Measurements from ENCODE around the gene ARHGEF4. TPM values are rescaled to one million over a fixed set of nuclear protein-coding genes. Genes with fewer than 3 reads are reported as not detected.

ARHGEF4 gene
- total RNA-seq, 1 experiment from 2014 or later: 12.6 TPM

DNA sequence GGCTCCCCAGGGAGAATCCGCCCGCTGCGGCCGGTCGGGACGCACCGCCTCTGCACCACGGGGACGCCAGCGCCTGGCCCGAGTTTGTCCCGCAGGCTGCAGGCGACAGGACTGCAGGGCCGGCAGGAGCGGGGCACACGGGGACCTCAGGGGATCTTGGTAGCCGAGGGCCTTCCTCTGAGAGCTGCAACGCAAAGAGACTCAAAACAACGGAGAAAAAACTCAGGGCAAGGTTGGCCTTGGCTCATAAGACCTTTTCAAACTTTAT lies 79.7 kb downstream of the ARHGEF4 start:
- Histone ChIP-seq H2BK20ac (ENCODE audit: low read depth, low read length, poor library complexity, severe bottlenecking) (no peak overlapping the region), H3K79me2 (ENCODE audit: insufficient read depth, low read length) (no peaks in the 10 kb centered on the region), H3K56ac (ENCODE audit: insufficient read length, low read depth, low read length) (no peak overlapping the region), H3K4ac (ENCODE audit: low read depth, low read length) (no peak overlapping the region), H2BK15ac (ENCODE audit: low read depth, low read length) (no peak overlapping the region), H3T11ph (ENCODE audit: low read length) (no peak overlapping the region), H3K18ac (ENCODE audit: insufficient read length, low read depth, low read length) (no peak overlapping the region), H3K27ac (ENCODE audit: insufficient read length, low read depth, low read length) (no peak overlapping the region), H3K4me1 (ENCODE audit: insufficient read depth, low read length) (no peaks in the 10 kb centered on the region), H2BK120ac (ENCODE audit: low read depth, low read length, poor library complexity, severe bottlenecking) (no peak overlapping the region), H3K14ac (ENCODE audit: insufficient read depth, low read length) (no peak overlapping the region), H2BK12ac (ENCODE audit: insufficient read length, low read depth, low read length) (no peak overlapping the region), H4K8ac (replicated peaks; ENCODE audit: insufficient read length, low read depth, low read length) (no peak overlapping the region), H2AK5ac (ENCODE audit: insufficient read length, low read length) (no peak overlapping the region), H3K23ac (ENCODE audit: insufficient read length, low read depth, low read length) (no peak overlapping the region), H3K9me3 (ENCODE audit: control insufficient read depth, low read depth, low read length) (no peaks in the 10 kb centered on the region), H4K91ac (ENCODE audit: insufficient read length, low read depth, low read length) (no peak overlapping the region), H3K4me2 (ENCODE audit: insufficient read depth, insufficient read length, low read length) (no peak overlapping the region), H3K23me2 (ENCODE audit: insufficient read length, low read depth, low read length, poor library complexity, severe bottlenecking) (no peaks in the 10 kb centered on the region), H4K5ac (ENCODE audit: insufficient read length, low read depth, low read length) (no peak overlapping the region), H3K27me3 (ENCODE audit: insufficient read depth, low read length) (no peaks in the 10 kb centered on the region; the same call in 1 of the 2 replicates), H3K79me1 (ENCODE audit: insufficient read depth, low read depth, low read length, poor library complexity, severe bottlenecking) (no peaks in the 10 kb centered on the region), H4K20me1 (ENCODE audit: control insufficient read depth, insufficient read depth, insufficient read length) (no peaks in the 10 kb centered on the region), H2BK5ac (ENCODE audit: insufficient read length, low read length) (no peak overlapping the region), H2AFZ (ENCODE audit: low read length) (no peak overlapping the region), H3K9ac (ENCODE audit: extremely low read depth, insufficient read length, low read length) (no peak overlapping the region)
- Mint-ChIP-seq H3K9me3 (no peaks in the 10 kb centered on the region), H3K4me3 (no peak overlapping the region), H3K4me1 (peaks cover 20 to 32% of the 10 kb centered on the region in 2 experiments), H3K36me3 (ENCODE audit: insufficient read depth in 1 of 3, low read depth in 3 of 3) (no peaks in the 10 kb centered on the region; a peak in 1 of 7 replicates), H3K27ac (no peak overlapping the region), H3K27me3 (ENCODE audit: low read depth) (no peaks in the 10 kb centered on the region)
- TF ChIP-seq, protein P1, sequence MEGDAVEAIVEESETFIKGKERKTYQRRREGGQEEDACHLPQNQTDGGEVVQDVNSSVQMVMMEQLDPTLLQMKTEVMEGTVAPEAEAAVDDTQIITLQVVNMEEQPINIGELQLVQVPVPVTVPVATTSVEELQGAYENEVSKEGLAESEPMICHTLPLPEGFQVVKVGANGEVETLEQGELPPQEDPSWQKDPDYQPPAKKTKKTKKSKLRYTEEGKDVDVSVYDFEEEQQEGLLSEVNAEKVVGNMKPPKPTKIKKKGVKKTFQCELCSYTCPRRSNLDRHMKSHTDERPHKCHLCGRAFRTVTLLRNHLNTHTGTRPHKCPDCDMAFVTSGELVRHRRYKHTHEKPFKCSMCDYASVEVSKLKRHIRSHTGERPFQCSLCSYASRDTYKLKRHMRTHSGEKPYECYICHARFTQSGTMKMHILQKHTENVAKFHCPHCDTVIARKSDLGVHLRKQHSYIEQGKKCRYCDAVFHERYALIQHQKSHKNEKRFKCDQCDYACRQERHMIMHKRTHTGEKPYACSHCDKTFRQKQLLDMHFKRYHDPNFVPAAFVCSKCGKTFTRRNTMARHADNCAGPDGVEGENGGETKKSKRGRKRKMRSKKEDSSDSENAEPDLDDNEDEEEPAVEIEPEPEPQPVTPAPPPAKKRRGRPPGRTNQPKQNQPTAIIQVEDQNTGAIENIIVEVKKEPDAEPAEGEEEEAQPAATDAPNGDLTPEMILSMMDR (conservative IDR thresholded peaks at IDR 0.05): no peak
- no CpG with 5 or more reads among the region's 19 CpGs for WGBS (ENCODE audit: extremely low coverage, insufficient read length, low lambda C conversion rate)
- no peak for DNase-seq
